GM19025 (cell line): Measurements from ENCODE around the gene PTCD3.

Source experiments
- ATAC-seq: cut with Tn5 transposase; IDR thresholded peaks from one replicate; pipeline ENCODE4 v1.9.1; 2021; ENCODE audit warnings: mild to moderate bottlenecking, low read depth, moderate library complexity; ENCODE audit not compliant: unreplicated experiment

Gene PTCD3

GRCh38 chr2:86140969-86141392 is 34.9 kb downstream of the PTCD3 start:
- ATAC-seq: no peak

- no peak for ATAC-seq
These were observed 36.6 kb downstream of the PTCD3 start for GRCh38 chr2:86142436-86143257.

GRCh38 chr2:86143307-86143706 is 37.3 kb downstream of the PTCD3 start:
- no peak for ATAC-seq

- no peak for ATAC-seq
These were observed 38.1 kb downstream of the PTCD3 start for GRCh38 chr2:86143926-86144685.

- ATAC-seq: no peak
These were observed 41.8 kb downstream of the PTCD3 start for GRCh38 chr2:86147793-86148192.

GRCh38 chr2:86150502-86150901 is 44.5 kb downstream of the PTCD3 start:
- no peak for ATAC-seq

- ATAC-seq: no peak
These were observed 51.0 kb downstream of the PTCD3 start for GRCh38 chr2:86157009-86157556.

GRCh38 chr2:86158286-86158685 is 52.3 kb downstream of the PTCD3 start:
- no peak for ATAC-seq

GRCh38 chr2:86160156-86160952 is 54.3 kb downstream of the PTCD3 start:
- no peak for ATAC-seq

- no peak for ATAC-seq
These were observed 64.4 kb downstream of the PTCD3 start for GRCh38 chr2:86170449-86170848.

- no peak for ATAC-seq
These were observed 65.3 kb downstream of the PTCD3 start for GRCh38 chr2:86171295-86171694.

GRCh38 chr2:86172610-86173009 is 66.6 kb downstream of the PTCD3 start:
- ATAC-seq: no peak

GRCh38 chr2:86174445-86174844 is 68.4 kb downstream of the PTCD3 start:
- no peak for ATAC-seq

- no peak for ATAC-seq
These were observed 69.8 kb downstream of the PTCD3 start for GRCh38 chr2:86175828-86176227.

GRCh38 chr2:86176597-86176996 is 70.6 kb downstream of the PTCD3 start:
- no peak for ATAC-seq

- ATAC-seq: no peak
These were observed 79.6 kb downstream of the PTCD3 start for GRCh38 chr2:86185517-86186212.

GRCh38 chr2:86186431-86186830 is 80.4 kb downstream of the PTCD3 start:
- no peak for ATAC-seq

GRCh38 chr2:86189782-86190416 is 83.9 kb downstream of the PTCD3 start:
- no peak for ATAC-seq
